Ascending aorta (tissue), 2 donors: ENCODE data around the gene PLA2G4F. TPM values are rescaled to one million over a fixed set of nuclear protein-coding genes. Genes with fewer than 3 reads are reported as not detected.

Source experiments
- DNase-seq, 2 donors: peaks; one replicate each; pipeline ENCODE4 v3.0.0-alpha.2; 2019; ENCODE audit warnings: low spot score in 2 of 2
- H3K27ac ChIP-seq, 2 donors: fragments of 200-600 bp; sonication (generic); one replicate each; pipeline ENCODE4 v1.5.1; 2016 to 2017; ENCODE audit warnings: mild to moderate bottlenecking in 1 of 2
- H3K27me3 ChIP-seq: fragments of 200-600 bp; sonication (generic); one replicate; pipeline ENCODE4 v1.5.1; 2017
- H3K36me3 ChIP-seq, 2 donors: fragments of 200-600 bp; sonication (generic); one replicate each; pipeline ENCODE4 v1.5.1; 2016
- H3K4me1 ChIP-seq, 2 donors: fragments of 200-600 bp; sonication (generic); one replicate each; pipeline ENCODE4 v1.5.1; 2016 to 2017; ENCODE audit warnings: mild to moderate bottlenecking in 1 of 2
- H3K4me3 ChIP-seq, 2 donors: fragments of 200-600 bp; sonication (generic); one replicate each; pipeline ENCODE4 v1.5.1; 2016 to 2017; ENCODE audit warnings: mild to moderate bottlenecking in 1 of 2
- H3K9me3 ChIP-seq, 2 donors: fragments of 200-600 bp; sonication (generic); one replicate each; pipeline ENCODE4 v1.5.1; 2016
- CTCF ChIP-seq, 3 experiments: fragments of 200-600 bp in 2 of 3; fragments of 450-650 bp in 1 of 3; sonication (generic) in 2 of 3; IDR thresholded peaks; one replicate each; pipeline ENCODE4 v1.5.1; 2016 to 2019; ENCODE audit warnings: antibody characterized with exemption in 3 of 3, mild to moderate bottlenecking in 1 of 3, moderate library complexity in 1 of 3
- intact Hi-C: fragments of 100-400 bp; cut with DNase I; formaldehyde crosslinking; loops from one replicate; pipeline ENCODE4 v1.15.1; 2023
- total RNA-seq: library from RNA; depleted of rRNA; stranded (reverse); fragments of >200 nt; gene quantifications from one replicate; pipeline ENCODE4 v1.1.0, GENCODE V29; 2016

Gene PLA2G4F
- total RNA-seq, 1 donor from 2014 or later, result not detected

GRCh38 chr15:42129364-42129763 is 27.1 kb downstream of the PLA2G4F start:
- no peak for DNase-seq
- no peaks in the 10 kb centered on the region for H3K4me1 ChIP-seq
- H3K9me3 ChIP-seq, result no peaks in the 10 kb centered on the region
- H3K36me3 ChIP-seq, result no peaks in the 10 kb centered on the region
- TF ChIP-seq CTCF (IDR thresholded peaks at IDR 0.05), result no peak
- H3K27ac ChIP-seq, result no peak overlapping the region
- intact Hi-C loops, result no loop called here
- H3K4me3 ChIP-seq, result no peak overlapping the region
- no peaks in the 10 kb centered on the region for H3K27me3 ChIP-seq

- H3K9me3 ChIP-seq, result no peaks in the 10 kb centered on the region
- H3K27ac ChIP-seq, result no peak overlapping the region
- H3K4me1 ChIP-seq, result no peaks in the 10 kb centered on the region
- no peak overlapping the region for H3K4me3 ChIP-seq
- DNase-seq, result no peak
- H3K27me3 ChIP-seq, result no peaks in the 10 kb centered on the region
- intact Hi-C loops, result no loop called here
- no peaks in the 10 kb centered on the region for H3K36me3 ChIP-seq
- TF ChIP-seq CTCF (IDR thresholded peaks at IDR 0.05), result no peak
These were observed 28.0 kb downstream of the PLA2G4F start for GRCh38 chr15:42128476-42128875.

- Histone ChIP-seq H3K4me1 (no peaks in the 10 kb centered on the region), H3K9me3 (no peaks in the 10 kb centered on the region), H3K27me3 (no peaks in the 10 kb centered on the region), H3K27ac (no peak overlapping the region), H3K36me3 (no peaks in the 10 kb centered on the region), H3K4me3 (no peak overlapping the region)
- DNase-seq, result no peak
- TF ChIP-seq CTCF (IDR thresholded peaks at IDR 0.05), result no peak
- intact Hi-C loops, result no loop called here
These were observed 32.9 kb downstream of the PLA2G4F start for GRCh38 chr15:42123546-42123945.

- TF ChIP-seq CTCF (IDR thresholded peaks at IDR 0.05), result no peak
- H3K9me3 ChIP-seq, result no peaks in the 10 kb centered on the region
- intact Hi-C loops, result no loop called here
- no peak overlapping the region for H3K4me3 ChIP-seq
- H3K36me3 ChIP-seq, result no peaks in the 10 kb centered on the region
- H3K27me3 ChIP-seq, result no peaks in the 10 kb centered on the region
- no peaks in the 10 kb centered on the region for H3K4me1 ChIP-seq
- no peak for DNase-seq
- H3K27ac ChIP-seq, result no peak overlapping the region
These were observed 34.8 kb downstream of the PLA2G4F start for GRCh38 chr15:42121682-42122081.

GRCh38 chr15:42121021-42121420 is 35.4 kb downstream of the PLA2G4F start:
- Histone ChIP-seq H3K4me1 (no peaks in the 10 kb centered on the region), H3K27me3 (no peaks in the 10 kb centered on the region), H3K9me3 (no peaks in the 10 kb centered on the region), H3K27ac (no peak overlapping the region), H3K36me3 (no peaks in the 10 kb centered on the region), H3K4me3 (no peak overlapping the region)
- no peak for DNase-seq
- intact Hi-C loops, result no loop called here
- TF ChIP-seq CTCF (IDR thresholded peaks at IDR 0.05), result no peak

- Histone ChIP-seq H3K27ac (no peak overlapping the region), H3K36me3 (no peaks in the 10 kb centered on the region), H3K4me3 (no peak overlapping the region), H3K27me3 (no peaks in the 10 kb centered on the region), H3K4me1 (no peaks in the 10 kb centered on the region), H3K9me3 (no peaks in the 10 kb centered on the region)
- intact Hi-C loops, result no loop called here
- no peak for DNase-seq
- no peak for TF ChIP-seq CTCF (IDR thresholded peaks at IDR 0.05)
These were observed 36.2 kb downstream of the PLA2G4F start for GRCh38 chr15:42120285-42120684.
